ENCODE data around the gene CD1E.
"Not testable (repeated sequence)": the region's sequence is repeated elsewhere in the genome, so short reads cannot be mapped to it uniquely, and the experiment has no call there.

The CD1E gene

DNA sequence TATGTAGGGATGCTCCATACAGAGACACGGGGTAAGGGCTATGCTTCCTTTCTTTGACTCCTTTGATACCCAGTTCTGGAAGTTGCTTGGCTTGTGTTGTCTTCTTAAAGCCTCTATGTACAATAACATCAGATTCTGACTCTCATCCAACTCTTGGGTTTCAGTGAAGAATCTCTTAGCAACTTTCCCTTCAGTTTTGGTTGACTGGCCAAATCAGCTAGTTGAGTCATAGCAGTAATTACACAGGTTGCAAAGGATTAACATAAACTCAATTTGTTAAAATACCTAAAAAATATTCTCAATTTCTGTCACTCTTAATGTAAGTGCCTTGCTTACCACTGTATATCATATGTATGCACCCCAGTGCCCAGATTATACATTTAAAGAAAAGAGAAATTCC lies 9.2 kb downstream of the CD1E start:
- no peak for DNase-seq (ENCODE audit: low spot score)

- DNase-seq (ENCODE audit: low spot score): no peak
These were observed 13.1 kb downstream of the CD1E start for GRCh38 chr1:158366783-158367182.

DNA sequence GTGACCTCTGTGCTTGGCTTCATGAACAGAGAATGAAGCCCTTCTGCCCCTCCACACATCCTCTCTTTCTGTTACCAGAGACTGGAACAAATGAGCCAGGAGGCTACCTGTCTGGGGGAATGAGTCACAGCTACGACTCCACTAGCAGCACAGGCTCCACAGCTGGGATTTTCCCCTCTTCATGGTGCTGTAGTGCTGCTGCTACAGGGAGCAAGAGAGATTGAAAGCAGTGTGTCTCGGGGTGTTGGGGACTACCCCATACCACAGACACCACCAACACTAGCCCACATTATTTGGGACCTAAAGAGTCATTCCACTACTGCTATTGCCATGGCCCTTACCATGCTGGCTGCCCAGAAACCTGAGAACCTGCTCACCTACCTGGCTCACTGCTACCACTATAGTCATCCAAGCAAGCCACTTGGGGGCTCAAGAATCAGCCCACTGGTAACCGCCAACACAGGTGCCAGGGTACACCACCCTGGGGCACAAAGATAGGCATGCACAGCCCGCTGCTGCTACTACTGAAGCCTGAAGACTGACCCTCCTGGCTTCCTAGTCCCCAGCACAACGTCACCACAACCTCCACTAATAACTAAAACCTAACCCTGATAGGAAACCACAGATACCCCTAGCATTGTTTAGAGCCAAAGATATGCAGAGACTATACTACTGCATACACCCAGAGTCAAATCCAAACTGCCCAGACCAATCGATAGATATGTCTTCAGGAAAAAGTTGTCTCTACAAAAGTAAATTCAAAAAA lies 17.7 kb downstream of the CD1E start:
- no peak for DNase-seq (ENCODE audit: low spot score)

- not testable (repeated sequence) for DNase-seq (ENCODE audit: low spot score)
These were observed 20.4 kb downstream of the CD1E start for GRCh38 chr1:158374101-158374500.

DNA sequence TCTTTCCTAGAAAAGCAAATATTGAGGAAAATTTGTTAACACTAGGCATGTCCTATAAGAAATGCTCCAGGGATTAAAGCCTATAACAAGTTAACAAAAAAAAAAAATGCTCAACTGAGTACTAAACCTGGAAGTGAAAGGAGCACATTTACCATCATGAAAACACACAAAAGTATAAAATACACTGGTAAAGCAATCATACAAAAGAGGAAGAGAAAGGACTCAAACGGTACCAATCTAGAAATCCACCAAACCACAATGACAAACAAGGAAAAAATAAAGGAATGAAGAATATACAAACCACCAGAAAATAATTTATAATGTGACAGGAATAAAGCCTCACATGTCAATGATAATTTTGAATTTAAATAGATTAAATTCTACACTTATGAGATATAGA lies 21.2 kb downstream of the CD1E start:
- DNase-seq (ENCODE audit: low spot score): no peak

DNA sequence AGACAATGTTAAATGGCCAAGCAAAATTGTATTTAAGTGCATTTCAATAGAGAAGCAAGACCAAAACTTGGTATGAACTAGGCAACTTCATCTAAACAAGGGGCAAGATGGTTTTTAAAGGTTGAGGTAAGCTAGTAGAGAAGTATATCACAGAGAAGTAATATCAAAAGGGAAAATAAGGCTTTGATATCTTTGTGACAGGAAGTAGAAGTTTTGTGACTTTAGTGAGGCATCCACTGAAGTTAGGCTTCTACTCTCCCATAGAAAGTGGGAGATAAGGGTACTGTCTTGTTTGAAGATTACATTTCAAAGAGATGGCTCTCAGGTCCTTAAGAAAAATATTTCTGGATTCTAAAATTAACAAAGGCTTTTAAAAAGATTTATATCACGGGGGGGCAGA lies 36.6 kb downstream of the CD1E start:
- no peak for DNase-seq (ENCODE audit: low spot score)

DNA sequence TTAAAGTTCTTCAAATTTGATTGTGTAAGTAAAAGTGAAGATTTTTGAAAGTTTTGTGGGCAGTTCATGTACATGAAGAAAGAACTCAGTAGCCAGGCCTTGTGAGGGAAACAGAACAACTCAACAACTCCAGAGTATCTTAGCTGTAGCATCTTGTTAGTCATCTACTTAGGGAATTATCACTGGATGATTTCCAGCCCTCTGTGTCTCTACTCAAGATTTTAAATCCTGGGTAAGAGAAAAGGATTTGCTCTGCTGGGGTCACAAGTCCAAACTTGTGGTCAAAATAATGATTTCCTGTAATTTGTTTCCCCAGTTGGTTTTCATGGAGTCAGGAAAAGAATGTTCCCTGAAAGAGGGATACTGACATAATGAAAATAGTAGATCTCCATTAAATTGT lies 37.4 kb downstream of the CD1E start:
- no peak for DNase-seq (ENCODE audit: low spot score)

- no peak for DNase-seq (ENCODE audit: low spot score)
These were observed 39.8 kb downstream of the CD1E start for GRCh38 chr1:158393476-158393875.

GRCh38 chr1:158396646-158397045 lies 43.0 kb downstream of the CD1E start:
- DNase-seq (ENCODE audit: low spot score): no peak

- no peak for DNase-seq (ENCODE audit: low spot score)
These were observed 45.3 kb downstream of the CD1E start, which contains the start of gene OR10T2 for GRCh38 chr1:158398818-158399514. TSS of gene OR10T2 (minus strand) at chr1:158399466. CDS start at chr1:158399466, 0 bp downstream.

DNA sequence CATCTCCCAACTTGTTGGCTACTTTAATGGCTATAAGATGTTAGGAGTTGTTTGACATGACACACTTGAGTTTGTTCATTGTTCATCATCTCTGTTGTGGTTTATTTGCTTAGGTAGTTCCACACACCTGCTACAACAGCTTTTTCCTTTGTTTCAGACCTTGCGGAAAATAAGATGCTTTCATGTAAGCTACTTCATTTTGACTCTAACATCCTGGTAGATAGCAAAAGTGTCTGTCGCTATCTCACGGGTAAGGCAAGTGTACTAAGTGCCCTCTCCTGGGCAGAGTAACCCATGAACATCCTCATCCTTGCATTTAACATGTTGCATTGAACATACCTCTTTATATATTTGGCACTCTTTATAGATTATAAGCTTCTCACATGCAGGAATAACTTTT lies 47.2 kb downstream of the CD1E start:
- DNase-seq (ENCODE audit: low spot score): no peak

DNA sequence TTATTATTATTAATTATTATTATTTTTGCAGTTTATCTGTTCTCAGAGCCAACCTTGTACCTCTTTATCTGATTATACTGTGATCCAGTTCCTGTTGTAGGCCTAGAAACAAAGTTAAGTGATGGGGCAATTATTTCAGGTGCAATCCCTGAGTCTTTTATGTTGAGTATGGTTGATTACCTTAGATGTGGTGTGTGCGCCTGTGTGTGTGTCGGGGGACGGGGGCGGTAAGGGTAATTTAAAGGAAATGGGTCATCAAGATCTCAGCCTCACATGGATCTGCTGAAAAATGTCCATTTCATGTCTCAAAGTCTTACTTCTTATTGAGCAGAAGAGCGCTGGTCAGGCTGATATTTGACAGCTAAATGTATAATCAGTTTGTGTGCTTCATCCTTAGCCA lies 53.4 kb downstream of the CD1E start:
- DNase-seq (ENCODE audit: low spot score): no peak
